NCI-H82 treated with DMSO at 0.1 percent for 48 hours (cell line): ENCODE results near the gene ZNF570.
A peak's percentile ranks its signal among the peaks of the same experiment; 100 is the strongest.

Source experiments
- DNase-seq: peaks from one replicate; lab custom pipeline; 2025; ENCODE audit not compliant: unreplicated experiment; lab: John Stamatoyannopoulos, UW

ZNF570 gene

DNA sequence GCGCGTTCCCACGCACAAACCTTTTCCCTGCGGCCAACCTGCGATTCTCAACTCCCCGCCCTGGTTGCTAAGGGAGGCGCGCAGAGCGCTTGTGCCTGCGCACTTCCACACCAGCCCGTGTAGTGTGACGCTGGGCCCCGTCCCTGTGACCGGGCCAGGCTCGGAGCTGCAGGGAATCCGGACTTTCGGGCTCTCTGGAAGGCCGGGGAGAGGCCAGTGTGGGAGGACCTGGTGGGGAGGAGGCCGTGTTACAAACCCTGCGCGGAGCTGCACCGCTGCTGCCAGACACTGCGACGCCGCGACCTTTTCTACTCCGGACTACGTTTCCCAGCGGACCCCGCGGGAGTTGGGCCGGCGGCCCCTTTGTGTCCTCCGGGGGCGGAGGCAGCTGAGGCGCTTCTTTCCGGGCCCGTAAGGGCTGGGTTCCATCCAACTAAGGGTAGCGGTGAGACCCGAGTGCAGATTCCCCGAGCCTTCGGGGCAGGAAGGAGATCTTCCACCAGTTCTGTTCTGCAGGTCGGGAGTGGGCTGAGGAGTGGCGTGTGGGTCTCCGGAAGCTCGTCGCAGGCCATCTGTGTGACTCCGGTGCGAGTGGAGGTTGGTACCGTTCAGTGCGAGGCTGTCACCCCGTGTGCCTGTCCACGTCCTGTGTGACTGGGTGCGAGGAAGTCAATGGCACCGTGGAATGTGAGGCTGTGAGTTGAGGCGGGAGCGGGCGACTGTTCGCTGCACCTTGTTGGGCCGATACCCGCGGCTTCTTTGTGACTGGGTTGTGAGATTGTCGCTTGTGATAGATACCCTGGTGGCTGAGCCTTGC, at the start of gene ZNF570:
ZNF570 (plus strand) TSS at position 396 of the 817 bp plus-strand sequence. CDS start 999 bp downstream, outside the sequence.
- DNase-seq = peak; percentile 71

DNA sequence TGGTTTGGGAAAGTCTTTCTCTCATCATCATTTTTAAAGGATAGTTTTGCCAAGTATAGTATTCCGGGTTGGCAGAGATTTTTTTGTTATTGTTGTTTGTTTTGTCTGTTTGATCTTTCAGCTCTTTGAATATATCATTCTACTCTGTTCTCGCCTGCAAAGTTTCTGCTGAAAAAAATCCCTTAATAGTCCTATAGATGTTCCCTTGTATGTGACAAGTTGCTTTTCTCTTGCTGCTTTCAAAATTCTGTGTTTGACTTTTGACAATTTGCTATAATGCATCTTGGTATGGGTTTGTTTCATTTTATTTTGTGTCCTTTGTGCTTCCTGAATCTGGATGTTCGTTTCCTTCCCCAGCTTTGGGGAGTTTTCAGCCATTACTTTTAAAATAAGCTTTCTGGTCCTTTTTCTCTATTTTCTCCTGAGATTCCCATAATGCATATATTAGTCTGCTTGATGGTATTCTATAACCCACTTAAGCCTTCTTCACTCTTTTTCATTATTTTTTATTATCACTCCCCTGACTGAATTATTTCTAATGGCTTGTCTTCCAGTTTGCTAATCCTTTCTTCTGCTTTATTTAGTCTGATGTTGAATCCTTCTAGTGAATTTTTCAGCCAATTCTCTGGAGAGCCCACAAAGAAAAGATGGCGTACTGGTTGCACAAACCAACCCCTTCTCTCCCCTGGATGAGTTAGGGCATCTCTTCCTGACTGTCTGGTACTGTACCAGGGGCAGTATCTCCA, 16.5 kb upstream of the ZNF570 start:
- DNase-seq = no peak

DNA sequence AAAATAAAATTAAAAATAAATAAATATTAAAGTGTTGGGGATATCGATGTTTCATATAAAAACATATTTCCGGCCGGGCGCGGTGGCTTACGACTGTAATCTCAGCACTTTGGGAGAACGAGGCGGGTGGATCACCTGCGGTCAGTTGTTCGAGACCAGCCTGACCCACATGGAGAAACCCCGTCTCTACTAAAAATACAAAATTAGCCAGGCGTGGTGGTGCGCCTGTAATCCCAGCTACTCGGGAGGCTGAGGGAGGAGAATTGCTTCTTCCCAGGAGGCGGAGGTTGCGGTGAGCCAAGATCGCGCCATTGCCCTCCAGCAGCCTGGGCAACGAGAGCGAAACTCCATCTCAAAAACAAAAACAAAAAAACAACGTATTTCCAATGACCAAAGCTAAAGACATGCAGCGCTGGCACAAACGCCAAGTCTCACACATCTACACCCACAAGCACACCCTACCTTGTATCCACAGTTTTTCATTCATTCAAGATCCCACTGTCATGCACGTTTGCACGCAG, 2.8 kb upstream of the ZNF570 start:
- DNase-seq = no peak

DNA sequence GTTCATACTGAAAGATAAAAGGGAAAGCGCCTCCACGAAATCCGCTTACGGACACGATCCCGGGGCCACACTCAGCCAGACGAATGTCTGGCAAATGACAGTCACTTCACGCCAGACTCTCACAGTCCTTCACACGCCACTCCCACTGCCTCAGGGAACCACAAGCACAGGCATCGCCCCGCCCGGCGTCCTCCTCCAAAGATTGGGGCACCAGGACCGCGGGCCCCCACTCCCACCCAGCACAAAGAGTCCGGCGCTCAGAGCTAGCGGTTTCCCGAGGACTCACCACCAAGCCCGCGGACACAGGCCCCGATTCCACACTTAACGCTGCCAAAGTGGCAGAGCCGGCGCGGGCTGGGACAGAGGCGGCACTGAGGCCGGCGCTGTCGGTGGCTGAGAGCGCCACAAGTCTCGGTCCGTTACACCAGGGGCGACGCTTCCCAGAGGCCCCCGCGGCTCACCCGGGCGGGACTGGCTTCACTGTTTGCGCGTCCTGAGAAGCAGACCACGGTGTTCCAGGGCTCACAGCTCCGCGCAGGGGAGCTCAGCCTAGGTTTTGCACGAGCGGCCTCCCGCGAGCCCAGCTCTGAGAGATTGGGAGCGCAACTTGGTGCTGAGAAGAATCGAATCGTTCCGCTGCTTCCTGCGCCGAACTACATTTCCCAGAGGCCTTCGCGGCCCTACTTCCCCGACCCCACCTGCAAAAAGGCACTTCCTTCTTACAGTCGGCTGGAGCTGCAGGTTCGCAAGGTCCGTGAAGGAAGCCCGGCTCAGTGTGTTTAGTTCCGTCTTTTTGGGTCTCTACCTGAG, 2.2 kb upstream of the ZNF570 start, which contains the start of gene ZNF569:
ZNF569 (minus strand) TSS at position 647 of the 810 bp plus-strand sequence. CDS start 22,523 bp downstream, outside the sequence.
- peak; percentile 91 for DNase-seq

DNA sequence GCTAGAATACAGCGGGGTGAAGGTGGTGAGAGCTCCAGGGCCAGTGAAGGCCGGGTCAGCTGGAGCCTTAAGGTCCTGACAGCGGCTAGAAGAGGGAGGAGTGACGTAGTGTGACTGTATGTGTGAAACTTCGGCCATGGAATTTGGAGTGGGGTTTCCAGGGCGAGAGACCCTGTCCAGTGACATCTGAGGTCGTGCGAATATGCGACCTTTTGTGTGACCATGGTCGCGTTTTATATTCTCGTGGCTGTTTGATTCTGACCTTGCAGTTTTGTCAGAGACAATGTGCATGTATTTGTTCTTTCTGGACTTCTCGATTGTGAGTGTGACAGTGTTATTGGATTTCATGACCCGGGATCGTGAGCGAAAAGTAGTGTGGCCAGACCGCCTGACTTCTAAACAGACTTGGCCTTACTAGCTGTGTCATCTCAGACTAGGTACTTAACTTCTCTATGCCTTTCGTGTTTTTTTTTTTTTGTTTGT, 1.5 kb upstream of the ZNF570 start:
- DNase-seq = no peak

DNA sequence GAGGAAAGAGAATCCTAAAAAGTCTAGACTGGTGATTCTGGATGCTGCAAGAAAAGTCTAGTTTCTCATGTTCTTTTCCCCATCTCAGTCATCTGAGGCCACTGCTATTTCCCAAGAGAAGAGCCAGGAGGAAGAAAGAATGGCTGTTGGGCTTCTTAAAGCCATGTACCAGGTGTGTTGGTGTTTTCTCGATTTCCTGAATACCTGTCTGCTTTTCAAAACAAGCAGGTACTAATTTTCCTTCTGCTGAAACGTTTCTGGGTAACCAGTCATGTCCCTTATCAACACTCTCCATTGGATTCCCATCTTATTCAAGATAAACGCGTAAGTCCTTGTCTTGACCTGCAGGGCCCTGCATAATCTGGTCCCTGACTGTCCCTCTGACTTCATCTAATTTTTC, 1.1 kb downstream of the ZNF570 start:
- DNase-seq = no peak

DNA sequence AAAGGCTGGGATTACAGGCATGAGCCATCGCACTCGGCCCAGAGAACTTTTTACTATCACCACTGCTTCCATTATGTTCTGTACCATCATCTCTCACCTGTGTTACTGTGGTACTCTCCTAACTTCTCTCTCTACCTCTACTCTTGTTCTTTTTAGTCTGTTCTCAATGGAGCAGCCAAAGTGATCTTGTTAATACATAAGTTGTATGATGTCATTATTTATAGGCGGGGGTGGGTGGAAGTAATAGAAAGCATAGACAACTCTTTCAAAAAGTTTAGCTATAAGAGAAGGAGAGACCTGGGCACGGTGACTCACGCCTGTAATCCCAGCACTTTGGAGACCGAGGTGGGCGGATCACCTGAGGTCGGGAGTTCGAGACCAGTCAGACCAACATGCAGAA, 3.0 kb downstream of the ZNF570 start:
- DNase-seq = no peak

DNA sequence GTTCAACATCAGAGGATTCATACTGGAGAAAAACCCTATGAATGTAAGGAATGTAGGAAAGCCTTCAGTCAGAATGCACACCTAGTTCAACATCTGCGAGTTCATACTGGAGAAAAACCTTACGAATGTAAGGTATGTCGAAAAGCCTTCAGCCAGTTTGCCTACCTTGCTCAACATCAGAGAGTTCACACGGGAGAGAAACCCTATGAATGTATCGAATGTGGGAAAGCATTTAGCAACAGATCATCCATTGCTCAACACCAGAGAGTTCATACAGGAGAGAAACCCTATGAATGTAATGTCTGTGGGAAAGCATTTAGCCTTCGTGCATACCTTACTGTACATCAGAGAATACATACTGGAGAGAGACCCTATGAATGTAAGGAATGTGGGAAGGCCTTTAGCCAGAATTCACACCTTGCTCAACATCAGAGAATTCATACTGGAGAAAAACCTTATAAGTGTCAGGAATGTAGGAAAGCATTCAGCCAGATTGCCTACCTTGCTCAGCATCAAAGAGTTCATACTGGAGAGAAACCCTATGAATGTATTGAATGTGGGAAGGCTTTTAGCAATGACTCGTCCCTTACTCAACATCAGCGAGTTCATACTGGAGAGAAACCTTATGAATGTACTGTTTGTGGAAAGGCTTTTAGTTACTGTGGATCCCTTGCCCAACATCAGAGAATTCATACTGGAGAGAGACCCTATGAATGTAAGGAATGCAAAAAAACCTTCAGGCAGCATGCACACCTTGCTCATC, 15.4 kb downstream of the ZNF570 start:
- no peak for DNase-seq

DNA sequence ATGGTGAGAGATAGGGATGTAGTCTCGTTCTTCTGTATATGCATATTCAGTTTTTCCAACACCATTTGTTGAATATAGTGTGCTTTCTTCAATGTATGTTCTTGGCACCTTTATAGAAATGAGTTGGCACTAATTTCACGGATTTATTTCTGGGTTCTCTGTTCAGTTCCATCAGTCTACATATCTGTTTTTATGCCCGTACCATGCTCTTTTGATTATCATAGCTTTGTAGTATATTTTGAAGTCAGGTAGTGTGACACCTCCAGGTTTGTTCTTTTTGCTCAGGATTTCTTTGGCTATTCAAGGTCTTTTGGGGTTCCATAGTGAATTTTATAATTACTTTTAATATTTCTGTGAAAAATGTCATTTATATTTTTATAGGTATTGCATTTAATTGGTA, 23.1 kb downstream of the ZNF570 start:
- no peak for DNase-seq

DNA sequence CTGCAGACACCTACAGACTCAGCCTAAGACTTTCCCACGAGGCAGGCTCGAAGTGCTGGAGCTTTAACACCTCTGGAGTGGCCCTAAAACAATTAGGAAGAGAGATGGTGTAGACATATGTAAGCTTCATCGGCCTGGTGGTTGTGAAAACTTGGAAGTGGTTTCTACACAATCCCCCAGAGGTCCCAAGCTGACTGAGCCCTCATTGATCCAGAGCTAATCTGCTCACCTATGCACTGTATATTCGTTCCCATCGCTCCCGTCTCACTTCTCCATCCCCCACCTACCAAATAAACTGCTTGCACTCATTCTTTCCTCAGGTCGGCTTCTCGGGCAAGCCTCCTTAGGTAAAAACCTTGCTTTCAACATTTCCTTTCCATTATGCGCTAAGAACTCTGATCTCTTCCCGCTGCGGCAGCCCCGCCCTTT, 36.8 kb downstream of the ZNF570 start:
- peak; percentile 34 for DNase-seq

DNA sequence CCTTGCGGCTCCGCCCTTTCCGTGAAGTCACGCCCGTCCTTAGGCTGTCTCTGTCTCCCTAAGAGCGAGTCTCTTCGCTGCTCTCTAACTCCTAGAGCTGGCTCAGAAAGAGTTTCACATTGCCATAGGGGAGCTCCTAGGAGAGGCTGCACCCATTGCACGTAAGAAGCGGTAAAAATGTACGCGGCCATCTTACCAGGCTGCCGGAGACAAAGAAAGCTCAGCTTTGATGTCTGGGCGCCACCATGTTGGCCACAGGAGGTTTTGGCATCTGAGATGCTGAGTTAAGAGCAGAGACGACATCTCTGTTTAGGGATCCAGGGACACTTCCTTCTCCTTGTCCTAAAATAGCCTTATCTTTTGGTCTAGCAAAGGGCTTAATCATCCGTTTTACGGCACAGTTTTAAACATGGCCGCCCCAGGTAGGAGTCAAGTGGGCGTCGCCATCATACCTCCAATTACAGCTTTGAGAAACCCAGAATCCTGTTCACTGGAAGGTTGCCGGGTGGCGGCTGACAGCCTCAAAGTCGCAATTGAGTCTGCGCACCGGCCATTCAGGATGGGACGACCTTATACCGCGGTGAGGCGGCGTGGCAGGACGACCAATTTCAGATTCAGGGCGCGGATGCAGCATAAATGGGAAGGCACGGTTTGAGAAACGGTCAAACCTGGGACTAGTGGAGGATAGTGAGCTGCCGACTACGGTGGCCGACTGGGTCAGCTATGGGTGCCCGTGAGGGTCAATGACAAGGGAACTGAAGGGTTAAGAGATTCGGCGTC, 37.4 kb downstream of the ZNF570 start, which contains the start of gene ZNF793:
ZNF793 (plus strand) TSS at position 553 of the 780 bp plus-strand sequence. CDS start 16,501 bp downstream, outside the sequence.
- peak; percentile 35 for DNase-seq

DNA sequence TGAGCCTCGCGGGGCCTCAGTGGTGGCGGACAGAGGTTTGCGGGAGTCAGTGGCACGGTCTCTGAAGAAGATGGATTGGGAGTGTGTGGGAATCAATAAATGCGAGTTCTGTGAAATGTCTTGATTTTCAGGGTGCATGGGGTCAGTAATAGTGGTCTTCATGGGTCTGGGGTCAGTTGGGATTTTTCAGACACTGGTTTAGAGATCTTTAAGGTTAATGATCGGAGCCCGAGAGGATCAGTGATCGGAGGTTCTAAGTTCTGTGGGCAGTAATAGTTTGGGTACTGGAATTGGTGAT, 38.0 kb downstream of the ZNF570 start:
- no peak for DNase-seq

DNA sequence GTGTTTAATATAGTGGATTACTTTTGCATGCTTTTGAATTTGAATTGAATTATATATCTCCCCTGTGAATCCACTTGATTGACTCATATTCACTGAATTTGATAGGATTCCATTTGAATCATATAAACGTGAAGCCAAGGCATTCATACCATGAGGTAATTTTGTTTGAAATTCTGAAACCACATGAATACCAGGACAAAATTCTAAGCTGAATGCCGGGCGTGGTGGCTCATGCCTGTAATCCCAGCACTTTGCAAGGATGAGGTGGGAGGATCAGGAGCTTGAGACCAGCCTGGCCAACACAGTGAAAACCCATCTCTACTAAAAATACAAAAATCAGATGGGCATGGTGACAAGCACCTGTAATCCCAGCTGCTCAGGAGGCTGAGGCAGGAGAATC, 42.0 kb downstream of the ZNF570 start:
- no peak for DNase-seq

DNA sequence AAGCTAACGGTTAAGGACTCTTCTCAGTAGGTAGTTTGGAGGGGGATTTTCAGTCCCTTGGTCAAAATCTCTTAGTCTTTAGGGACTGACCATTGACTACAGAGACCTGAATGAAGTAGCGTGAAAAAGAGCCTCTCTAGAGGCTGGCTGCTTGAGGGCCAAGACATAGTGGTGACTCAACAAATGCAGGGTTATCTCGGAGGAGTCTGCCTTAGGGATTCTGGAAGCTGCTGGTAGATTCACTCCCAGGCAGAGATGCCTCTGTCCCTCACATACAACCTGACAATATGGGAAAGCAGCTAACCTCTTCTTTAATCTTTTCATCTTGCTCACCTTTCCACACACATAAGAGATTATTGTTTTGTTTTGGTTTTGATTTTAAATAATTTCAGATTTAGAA, 42.7 kb downstream of the ZNF570 start:
- no peak for DNase-seq

DNA sequence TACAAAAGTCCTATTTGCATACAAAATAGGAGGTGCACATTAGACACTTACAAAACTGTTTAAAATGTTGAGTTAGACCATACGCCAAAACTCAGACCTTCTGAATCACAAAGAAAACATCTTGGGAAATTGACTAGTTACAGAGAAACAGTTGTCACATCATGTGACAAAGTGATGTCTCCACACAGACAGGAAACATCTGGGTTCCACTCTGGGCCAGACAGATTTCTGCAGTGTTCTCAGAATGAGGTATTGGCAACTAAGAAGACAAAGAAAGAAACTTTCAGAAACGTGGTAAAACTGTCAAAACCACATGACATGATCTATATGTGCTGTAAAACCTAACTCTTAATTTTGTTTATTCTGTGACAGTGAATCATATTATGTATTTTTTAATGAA, 44.2 kb downstream of the ZNF570 start:
- DNase-seq = no peak

DNA sequence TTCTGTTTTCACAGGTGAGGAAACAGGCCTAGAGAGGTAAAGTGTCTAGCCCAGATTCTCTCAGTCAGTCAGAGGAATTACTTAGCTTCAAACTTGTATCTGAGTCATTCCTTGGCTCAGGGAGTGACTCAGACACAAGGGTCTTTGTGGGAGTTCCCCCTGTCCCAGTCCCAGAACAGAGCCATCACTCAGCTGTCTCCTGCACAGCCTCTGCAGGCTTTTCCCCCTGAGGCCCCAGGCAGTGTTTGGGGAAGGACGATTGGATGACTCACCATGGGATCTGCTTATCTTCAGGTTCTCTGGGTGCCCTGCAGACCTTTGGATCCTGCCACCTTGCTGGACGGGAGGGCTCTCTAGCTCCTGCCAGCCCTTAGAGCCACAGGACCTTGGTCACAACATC, 50.7 kb downstream of the ZNF570 start:
- no peak for DNase-seq

DNA sequence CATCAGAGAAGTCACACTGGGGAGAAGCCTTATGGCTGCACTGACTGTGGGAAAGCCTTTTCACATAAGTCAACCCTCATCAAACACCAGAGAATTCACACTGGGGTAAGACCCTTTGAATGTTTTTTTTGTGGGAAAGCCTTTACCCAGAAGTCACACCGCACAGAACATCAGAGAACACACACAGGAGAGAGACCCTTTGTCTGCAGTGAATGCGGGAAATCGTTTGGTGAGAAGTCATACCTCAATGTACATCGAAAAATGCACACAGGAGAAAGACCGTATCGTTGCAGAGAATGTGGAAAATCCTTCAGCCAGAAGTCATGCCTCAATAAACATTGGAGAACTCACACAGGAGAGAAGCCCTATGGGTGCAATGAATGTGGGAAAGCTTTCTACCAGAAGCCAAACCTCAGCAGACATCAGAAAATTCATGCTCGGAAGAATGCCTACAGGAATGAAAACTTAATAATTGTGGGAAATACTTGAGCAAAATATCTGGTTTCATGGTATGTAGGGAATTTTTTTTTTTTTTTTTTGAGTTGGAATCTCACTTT, 68.3 kb downstream of the ZNF570 start:
- no peak for DNase-seq
